SK-N-SH treated with all-trans-retinoic acid at 6 μM for 48 hours (cell line): ENCODE data around the gene TMEM163.

ENCODE experiments used
- ATAC-seq: fragments of 200-7000 bp; cut with Tn5 transposase; 3 replicates; pipeline ENCODE4 v1.9.1; 2020; ENCODE audit warnings: mild to moderate bottlenecking, moderate library complexity
- ARNTL ChIP-seq: fragments of 450-650 bp; formaldehyde crosslinking; IDR thresholded peaks from 2 replicates; pipeline ENCODE4 v1.5.0; 2020; ENCODE audit warnings: low read depth, mild to moderate bottlenecking, moderate library complexity, borderline replicate concordance
- BACH2 ChIP-seq: fragments of 250-450 bp; sonication (Bioruptor Pico); IDR thresholded peaks from 2 replicates; pipeline ENCODE4 v1.9.0; 2021; ENCODE audit warnings: mild to moderate bottlenecking, borderline replicate concordance
- CSDC2 ChIP-seq: fragments of 250-450 bp; sonication (Bioruptor Pico); IDR thresholded peaks from 2 replicates; pipeline ENCODE4 v1.5.0; 2020; ENCODE audit warnings: mild to moderate bottlenecking, moderate library complexity
- CSRNP3 ChIP-seq: fragments of 250-450 bp; sonication (Bioruptor Pico); IDR thresholded peaks from 2 replicates; pipeline ENCODE4 v1.5.1; 2021; ENCODE audit warnings: mild to moderate bottlenecking, moderate library complexity
- GLIS3 ChIP-seq: fragments of 250-450 bp; sonication (Bioruptor Pico); IDR thresholded peaks from 2 replicates; pipeline ENCODE4 v1.5.0; 2020; ENCODE audit warnings: mild to moderate bottlenecking, moderate library complexity
- ISL1 ChIP-seq: fragments of 250-450 bp; sonication (Bioruptor Pico); IDR thresholded peaks from 2 replicates; pipeline ENCODE4 v2.1.2; 2022; ENCODE audit warnings: mild to moderate bottlenecking, moderate library complexity
- OSR1 ChIP-seq: fragments of 250-450 bp; sonication (Bioruptor Pico); IDR thresholded peaks from 2 replicates; pipeline ENCODE4 v1.8.0; 2022; ENCODE audit warnings: moderate library complexity, mild to moderate bottlenecking, inconsistent platforms
- PATZ1 ChIP-seq: fragments of 250-450 bp; sonication (Bioruptor Pico); IDR thresholded peaks from 2 replicates; pipeline ENCODE4 v1.8.0; 2020; ENCODE audit warnings: mild to moderate bottlenecking, moderate library complexity, borderline replicate concordance
- PPARA ChIP-seq: fragments of 250-450 bp; sonication (Bioruptor Pico); IDR thresholded peaks from 2 replicates; pipeline ENCODE4 v1.5.0; 2020; ENCODE audit warnings: mild to moderate bottlenecking, borderline replicate concordance
- TOX ChIP-seq: fragments of 250-450 bp; sonication (Bioruptor Pico); IDR thresholded peaks from 2 replicates; pipeline ENCODE4 v1.8.0; 2021; ENCODE audit warnings: mild to moderate bottlenecking, moderate library complexity, borderline replicate concordance
- ZC3H10 ChIP-seq: fragments of 250-450 bp; sonication (Bioruptor Pico); IDR thresholded peaks from 2 replicates; pipeline ENCODE4 v1.5.1; 2021; ENCODE audit warnings: mild to moderate bottlenecking, moderate library complexity
- ZFP3 ChIP-seq: fragments of 250-450 bp; sonication (Bioruptor Pico); IDR thresholded peaks from 2 replicates; pipeline ENCODE4 v1.5.0; 2020; ENCODE audit warnings: mild to moderate bottlenecking, moderate library complexity
- ZFP30 ChIP-seq: fragments of 450-650 bp; formaldehyde crosslinking; IDR thresholded peaks from 2 replicates; pipeline ENCODE4 v1.5.0; 2022; ENCODE audit warnings: mild to moderate bottlenecking, moderate library complexity
- ZNF565 ChIP-seq: fragments of 450-650 bp; formaldehyde crosslinking; conservative IDR thresholded peaks from 2 replicates; pipeline ENCODE4 v1.5.0; 2020; ENCODE audit warnings: low read depth, mild to moderate bottlenecking, moderate library complexity
- ZNF70 ChIP-seq: fragments of 450-650 bp; formaldehyde crosslinking; IDR thresholded peaks from 2 replicates; pipeline ENCODE4 v1.5.0; 2020; ENCODE audit warnings: mild to moderate bottlenecking, moderate library complexity
- ZNF8 ChIP-seq: fragments of 450-650 bp; formaldehyde crosslinking; IDR thresholded peaks from 2 replicates; pipeline ENCODE4 v1.5.0; 2020; ENCODE audit warnings: mild to moderate bottlenecking, moderate library complexity
- TF ChIP-seq, protein P1 (sequence below): fragments of 250-450 bp; sonication (Bioruptor Pico); IDR thresholded peaks from 2 replicates; pipeline ENCODE4 v1.5.0; 2020; ENCODE audit warnings: mild to moderate bottlenecking, moderate library complexity
- TF ChIP-seq, protein P2 (sequence below): fragments of 250-450 bp; sonication (Bioruptor Pico); IDR thresholded peaks from 2 replicates; pipeline ENCODE4 v1.8.0; 2021; ENCODE audit warnings: low read depth, mild to moderate bottlenecking, moderate library complexity, borderline replicate concordance

Gene TMEM163

GRCh38 chr2:134683561-134684112 lies 35.2 kb downstream of the TMEM163 start (continued):
- TF ChIP-seq ZNF8 (no peak), ZC3H10 (CRISPR knock-in tag) (no peak)
- TF ChIP-seq, protein P1, sequence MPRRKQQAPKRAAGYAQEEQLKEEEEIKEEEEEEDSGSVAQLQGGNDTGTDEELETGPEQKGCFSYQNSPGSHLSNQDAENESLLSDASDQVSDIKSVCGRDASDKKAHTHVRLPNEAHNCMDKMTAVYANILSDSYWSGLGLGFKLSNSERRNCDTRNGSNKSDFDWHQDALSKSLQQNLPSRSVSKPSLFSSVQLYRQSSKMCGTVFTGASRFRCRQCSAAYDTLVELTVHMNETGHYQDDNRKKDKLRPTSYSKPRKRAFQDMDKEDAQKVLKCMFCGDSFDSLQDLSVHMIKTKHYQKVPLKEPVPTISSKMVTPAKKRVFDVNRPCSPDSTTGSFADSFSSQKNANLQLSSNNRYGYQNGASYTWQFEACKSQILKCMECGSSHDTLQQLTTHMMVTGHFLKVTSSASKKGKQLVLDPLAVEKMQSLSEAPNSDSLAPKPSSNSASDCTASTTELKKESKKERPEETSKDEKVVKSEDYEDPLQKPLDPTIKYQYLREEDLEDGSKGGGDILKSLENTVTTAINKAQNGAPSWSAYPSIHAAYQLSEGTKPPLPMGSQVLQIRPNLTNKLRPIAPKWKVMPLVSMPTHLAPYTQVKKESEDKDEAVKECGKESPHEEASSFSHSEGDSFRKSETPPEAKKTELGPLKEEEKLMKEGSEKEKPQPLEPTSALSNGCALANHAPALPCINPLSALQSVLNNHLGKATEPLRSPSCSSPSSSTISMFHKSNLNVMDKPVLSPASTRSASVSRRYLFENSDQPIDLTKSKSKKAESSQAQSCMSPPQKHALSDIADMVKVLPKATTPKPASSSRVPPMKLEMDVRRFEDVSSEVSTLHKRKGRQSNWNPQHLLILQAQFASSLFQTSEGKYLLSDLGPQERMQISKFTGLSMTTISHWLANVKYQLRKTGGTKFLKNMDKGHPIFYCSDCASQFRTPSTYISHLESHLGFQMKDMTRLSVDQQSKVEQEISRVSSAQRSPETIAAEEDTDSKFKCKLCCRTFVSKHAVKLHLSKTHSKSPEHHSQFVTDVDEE (CRISPR knock-in tag), result no peak
- TF ChIP-seq, all 23 proteins: peak for 0

- TF ChIP-seq PATZ1 (CRISPR knock-in tag) (no peak), ZNF565 (no peak), ISL1 (CRISPR knock-in tag) (no peak), ZFP3 (CRISPR knock-in tag) (no peak)
- TF ChIP-seq, protein P2, sequence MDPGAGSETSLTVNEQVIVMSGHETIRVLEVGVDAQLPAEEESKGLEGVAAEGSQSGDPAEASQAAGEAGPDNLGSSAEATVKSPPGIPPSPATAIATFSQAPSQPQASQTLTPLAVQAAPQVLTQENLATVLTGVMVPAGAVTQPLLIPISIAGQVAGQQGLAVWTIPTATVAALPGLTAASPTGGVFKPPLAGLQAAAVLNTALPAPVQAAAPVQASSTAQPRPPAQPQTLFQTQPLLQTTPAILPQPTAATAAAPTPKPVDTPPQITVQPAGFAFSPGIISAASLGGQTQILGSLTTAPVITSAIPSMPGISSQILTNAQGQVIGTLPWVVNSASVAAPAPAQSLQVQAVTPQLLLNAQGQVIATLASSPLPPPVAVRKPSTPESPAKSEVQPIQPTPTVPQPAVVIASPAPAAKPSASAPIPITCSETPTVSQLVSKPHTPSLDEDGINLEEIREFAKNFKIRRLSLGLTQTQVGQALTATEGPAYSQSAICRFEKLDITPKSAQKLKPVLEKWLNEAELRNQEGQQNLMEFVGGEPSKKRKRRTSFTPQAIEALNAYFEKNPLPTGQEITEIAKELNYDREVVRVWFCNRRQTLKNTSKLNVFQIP (CRISPR knock-in tag), result no peak
- no peak for ATAC-seq
These were observed 36.1 kb downstream of the TMEM163 start for GRCh38 chr2:134682726-134683125.

DNA sequence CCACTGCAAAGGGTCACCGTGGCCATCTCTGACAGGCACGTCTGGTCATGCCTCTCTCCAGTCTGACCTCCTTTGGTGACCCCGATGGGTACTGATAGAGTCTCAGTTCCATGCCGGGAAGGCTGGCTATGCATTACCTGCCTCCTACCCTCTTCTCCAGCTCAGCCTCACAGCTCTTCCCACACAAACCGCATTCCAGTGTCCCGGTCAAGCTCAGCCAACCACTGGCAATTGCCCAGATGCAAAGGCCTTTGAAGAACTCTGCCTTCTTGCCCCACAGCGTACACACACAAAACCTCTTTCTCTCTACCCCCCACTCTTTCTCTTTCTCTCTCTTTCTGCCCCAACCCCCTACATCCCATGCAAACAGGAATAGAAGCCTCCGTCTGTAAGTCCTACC lies 37.6 kb downstream of the TMEM163 start:
- ATAC-seq, result no peak
- TF ChIP-seq ARNTL (CRISPR knock-in tag), result no peak
- TF ChIP-seq ZFP30, result no peak
- TF ChIP-seq PPARA (CRISPR knock-in tag), result no peak
- no peak for TF ChIP-seq CSDC2 (CRISPR knock-in tag)
- TF ChIP-seq OSR1, result no peak
- no peak for TF ChIP-seq CSRNP3
- TF ChIP-seq BACH2 (CRISPR knock-in tag), result no peak
- TF ChIP-seq ZNF70 (CRISPR knock-in tag), result no peak
- no peak for TF ChIP-seq GLIS3
- TF ChIP-seq PATZ1 (CRISPR knock-in tag), result no peak
- TF ChIP-seq ISL1 (CRISPR knock-in tag), result no peak
- TF ChIP-seq, protein P1 (CRISPR knock-in tag), result no peak
- no peak for TF ChIP-seq ZFP3 (CRISPR knock-in tag)
- TF ChIP-seq, protein P2 (CRISPR knock-in tag), result no peak
- TF ChIP-seq ZNF565, result no peak
- TF ChIP-seq TOX (CRISPR knock-in tag), result no peak
- TF ChIP-seq ZC3H10 (CRISPR knock-in tag), result no peak
